SK-MEL-5 (cell line): ENCODE measurements around the gene OSCAR. TPM values are rescaled to one million over a fixed set of nuclear protein-coding genes. Genes with fewer than 3 reads are reported as not detected.

ENCODE experiments used
- DNase-seq: peaks from one replicate; pipeline ENCODE4 v3.0.0-alpha.2; 2016; ENCODE audit warnings: low read depth, low spot score
- in situ Hi-C: cut with HindIII; loops from 2 replicates; pipeline ENCODE4 v1.10.0; 2016; ENCODE audit warnings: low sequenced_read_pairs, high pct_unique_total_duplicates, low pct_unique_long_range_greater_than_20kb
- total RNA-seq: library from RNA; depleted of rRNA; stranded (reverse); fragments of >200 nt; shearing (Covaris generic); gene quantifications from 2 replicates; pipeline ENCODE4 v1.2.3, GENCODE V29; 2014

The OSCAR gene
- total RNA-seq, 1 experiment from 2014 or later: not detected

- in situ Hi-C loops: no loop called here
- DNase-seq: no peak
Measured at GRCh38 chr19:54128796-54129616, 28.4 kb upstream of the OSCAR start.

- no peak for DNase-seq
- in situ Hi-C loops: no loop called here
Measured at GRCh38 chr19:54128441-54128725, 27.8 kb upstream of the OSCAR start.

DNA sequence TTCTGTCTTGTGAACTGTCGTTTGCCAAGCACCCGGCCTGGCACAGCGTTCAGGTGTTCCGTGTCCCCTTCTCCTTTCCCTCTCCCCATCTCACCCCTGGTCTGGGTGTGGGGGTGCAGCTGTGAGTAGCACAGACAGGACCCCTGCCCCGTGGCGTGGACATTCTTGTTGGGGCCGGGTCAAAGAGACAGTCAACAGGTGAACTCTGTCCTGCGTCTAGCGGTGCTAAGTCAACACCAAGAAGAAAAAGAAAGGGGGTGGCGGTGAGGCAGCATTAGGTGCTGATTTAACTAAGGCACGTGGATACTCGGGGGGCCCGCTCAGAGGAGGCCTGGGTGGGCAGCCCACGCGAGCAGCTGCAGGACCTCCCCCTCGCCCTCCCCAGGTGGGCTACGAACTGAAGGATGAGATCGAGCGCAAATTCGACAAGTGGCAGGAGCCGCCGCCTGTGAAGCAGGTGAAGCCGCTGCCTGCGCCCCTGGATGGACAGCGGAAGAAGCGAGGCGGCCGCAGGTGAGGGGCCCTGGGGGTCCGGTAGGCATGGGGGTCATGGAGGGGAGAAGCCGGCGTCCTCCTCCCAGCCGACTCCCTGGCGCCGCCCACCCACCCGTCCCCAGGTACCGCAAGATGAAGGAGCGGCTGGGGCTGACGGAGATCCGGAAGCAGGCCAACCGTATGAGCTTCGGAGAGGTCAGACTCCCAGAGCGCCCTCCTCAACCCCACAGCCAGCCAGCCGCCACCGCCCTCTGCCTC lies 27.3 kb upstream of the OSCAR start:
- in situ Hi-C loops: no loop called here
- DNase-seq: no peak

DNA sequence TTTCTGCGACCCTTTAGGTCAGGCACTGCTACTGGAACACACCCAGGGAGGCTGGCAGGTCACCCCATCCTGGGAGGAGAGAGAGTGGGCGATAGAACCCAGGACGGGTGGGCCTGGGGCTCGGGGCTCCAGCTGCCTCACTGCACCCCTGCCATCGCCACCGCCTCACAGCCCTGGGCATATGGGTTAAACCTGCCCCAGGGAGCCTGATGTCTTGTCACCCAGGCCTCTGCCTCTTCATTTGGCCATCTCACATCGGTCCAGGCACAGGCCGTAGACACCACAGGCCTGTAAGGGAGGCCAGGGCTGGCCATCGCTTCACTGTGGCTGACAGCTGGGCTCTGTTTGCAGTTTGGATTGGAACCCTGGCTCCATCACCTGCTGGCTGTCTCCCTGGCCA lies 25.1 kb upstream of the OSCAR start:
- in situ Hi-C loops: no loop called here
- DNase-seq: no peak

GRCh38 chr19:54124393-54124792 lies 23.8 kb upstream of the OSCAR start:
- in situ Hi-C loops: no loop called here
- DNase-seq: no peak

DNA sequence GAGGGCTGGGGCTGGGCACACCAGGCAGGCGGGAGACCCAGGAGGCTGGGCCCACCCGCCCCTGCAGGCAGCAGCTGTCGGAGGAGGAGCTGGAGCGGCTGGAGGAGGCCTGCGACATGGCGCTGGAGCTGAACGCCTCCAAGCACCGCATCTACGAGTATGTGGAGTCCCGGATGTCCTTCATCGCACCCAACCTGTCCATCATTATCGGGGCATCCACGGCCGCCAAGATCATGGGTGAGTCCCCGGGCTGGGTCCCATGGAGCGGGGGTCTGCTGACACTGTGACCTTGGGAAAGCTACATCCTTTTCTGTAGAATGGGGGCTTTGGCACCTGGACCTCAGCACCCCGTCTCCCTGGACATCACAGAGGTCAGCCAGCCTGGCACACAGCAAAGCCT lies 23.1 kb upstream of the OSCAR start:
- in situ Hi-C loops: no loop called here
- no peak for DNase-seq

GRCh38 chr19:54121259-54121658 lies 20.7 kb upstream of the OSCAR start:
- no peak for DNase-seq
- in situ Hi-C loops: no loop called here

- DNase-seq: peak; percentile 98
- in situ Hi-C loops: no loop called here
Measured at GRCh38 chr19:54115109-54116063, 14.8 kb upstream of the OSCAR start, which contains the start of the genes PRPF31 and TFPT. PRPF31 (plus strand) TSS chr19:54115754; CDS start chr19:54118279, 2,525 bp downstream. TFPT (minus strand) TSS chr19:54115657; CDS start chr19:54115269, 388 bp downstream.

DNA sequence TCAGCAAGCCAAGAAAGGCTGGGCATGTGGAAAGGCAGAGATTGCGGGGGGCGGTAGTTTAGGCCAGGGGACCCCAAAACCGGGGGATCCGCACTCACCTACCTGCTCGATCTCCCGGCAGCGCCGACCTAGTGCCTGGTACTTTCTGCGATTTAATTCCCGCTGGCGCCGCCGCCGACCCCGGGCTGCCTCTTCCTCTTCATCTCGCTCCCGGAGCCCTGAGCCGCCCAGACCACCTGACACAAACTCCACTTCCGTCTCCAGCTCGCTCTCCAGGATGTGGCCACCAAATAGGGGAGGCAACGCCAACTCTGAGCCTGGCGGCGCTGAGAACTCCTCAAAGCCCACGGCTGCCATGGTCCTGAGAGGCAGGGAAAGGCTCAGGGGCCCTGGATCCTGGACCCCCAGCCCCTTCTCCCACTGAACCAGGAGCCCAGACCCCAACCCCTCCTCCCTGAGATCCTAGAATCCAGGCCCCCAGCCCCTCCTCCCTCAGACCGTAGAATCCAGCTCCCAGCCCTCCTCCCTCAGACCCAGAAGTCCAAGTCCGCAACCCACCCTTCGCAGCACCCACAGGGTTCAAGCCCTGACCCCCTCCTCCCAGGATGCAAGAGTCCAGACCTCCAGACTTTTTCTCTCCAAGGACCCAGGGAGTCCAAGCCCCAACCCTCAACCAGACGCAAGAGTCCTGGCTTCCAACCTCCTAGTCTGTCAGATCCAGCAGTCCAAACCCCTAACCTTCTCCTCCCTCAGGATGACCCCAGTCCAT lies 13.9 kb upstream of the OSCAR start:
- in situ Hi-C loops: no loop called here
- DNase-seq: peak; percentile 56

DNA sequence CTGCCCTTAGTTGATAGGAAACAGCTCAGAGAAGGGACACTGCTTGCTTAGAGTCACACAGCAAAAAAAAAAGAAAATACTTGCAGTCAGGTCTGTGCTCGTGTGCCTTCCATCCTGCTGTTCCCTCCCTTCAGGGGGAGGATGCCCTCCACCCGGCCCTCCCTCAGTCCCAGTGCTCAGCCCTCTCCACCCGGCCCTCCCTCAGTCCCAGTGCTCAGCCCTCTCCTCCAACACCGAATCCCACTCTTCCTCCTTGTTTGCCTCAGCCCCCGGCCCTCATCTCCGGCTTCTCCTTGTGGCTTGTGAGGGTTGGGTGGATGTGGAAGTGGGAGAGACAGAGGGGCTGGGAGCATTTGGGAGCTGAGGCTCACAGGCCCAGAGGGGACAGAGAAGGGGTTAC lies 9.0 kb upstream of the OSCAR start:
- in situ Hi-C loops: no loop called here
- no peak for DNase-seq

DNA sequence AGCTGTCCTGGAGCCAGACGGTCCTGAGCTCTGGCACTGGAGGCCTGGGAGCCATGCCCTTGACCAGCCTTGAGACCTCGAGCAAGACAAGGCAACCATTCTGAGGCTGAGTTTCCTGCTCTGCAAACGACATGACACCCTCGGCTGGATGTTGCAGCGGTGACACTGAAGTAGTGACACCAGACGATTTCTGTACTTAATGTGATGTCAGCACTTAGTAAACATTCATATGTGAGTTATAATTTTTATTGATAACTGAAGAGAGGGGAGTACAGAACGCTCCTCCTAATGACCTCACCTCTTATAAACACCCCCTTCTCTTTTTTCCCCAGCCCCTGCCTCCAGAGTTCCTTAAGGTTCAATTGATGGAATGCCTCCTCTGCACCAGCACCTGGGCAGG lies 7.9 kb upstream of the OSCAR start:
- no peak for DNase-seq
- in situ Hi-C loops: no loop called here

GRCh38 chr19:54107876-54108490 lies 7.4 kb upstream of the OSCAR start:
- DNase-seq: no peak
- in situ Hi-C loops: no loop called here

GRCh38 chr19:54106716-54107115 lies 6.1 kb upstream of the OSCAR start:
- in situ Hi-C loops: no loop called here
- no peak for DNase-seq

GRCh38 chr19:54105796-54106195 lies 5.2 kb upstream of the OSCAR start:
- in situ Hi-C loops: no loop called here
- no peak for DNase-seq

DNA sequence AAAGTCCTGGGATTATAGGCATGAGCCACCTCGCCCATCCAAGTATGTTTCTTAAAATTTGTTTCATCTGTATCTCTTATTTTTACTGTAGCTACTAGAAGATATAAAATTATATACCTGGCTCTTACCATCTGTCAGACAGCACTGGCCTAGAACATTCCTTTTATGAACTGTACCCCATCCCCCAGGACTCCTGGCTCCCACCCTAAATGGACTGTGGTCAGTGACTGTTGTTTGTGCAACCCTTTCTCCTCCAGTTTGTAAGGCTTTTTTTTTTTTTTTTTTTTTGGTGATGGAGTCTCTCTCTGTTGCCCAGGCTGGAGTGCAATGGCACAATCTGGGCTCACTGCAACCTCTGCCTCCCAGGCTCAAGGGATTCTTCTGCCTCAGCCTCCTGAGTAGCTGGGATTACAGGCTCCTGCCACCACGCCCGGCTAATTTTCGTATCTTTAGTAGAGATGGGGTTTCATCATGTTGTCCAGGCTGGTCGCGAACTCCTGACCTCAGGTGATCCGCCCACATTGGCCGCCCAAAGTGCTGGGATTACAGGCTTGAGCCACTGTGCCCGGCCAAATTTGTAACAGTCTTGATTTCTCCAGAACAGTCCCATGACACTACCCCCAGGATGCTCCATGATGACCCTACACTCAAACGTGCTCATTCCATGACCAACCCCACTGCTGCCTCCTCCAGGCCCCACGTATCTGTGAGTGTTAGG lies 4.6 kb upstream of the OSCAR start:
- DNase-seq: no peak
- in situ Hi-C loops: no loop called here

DNA sequence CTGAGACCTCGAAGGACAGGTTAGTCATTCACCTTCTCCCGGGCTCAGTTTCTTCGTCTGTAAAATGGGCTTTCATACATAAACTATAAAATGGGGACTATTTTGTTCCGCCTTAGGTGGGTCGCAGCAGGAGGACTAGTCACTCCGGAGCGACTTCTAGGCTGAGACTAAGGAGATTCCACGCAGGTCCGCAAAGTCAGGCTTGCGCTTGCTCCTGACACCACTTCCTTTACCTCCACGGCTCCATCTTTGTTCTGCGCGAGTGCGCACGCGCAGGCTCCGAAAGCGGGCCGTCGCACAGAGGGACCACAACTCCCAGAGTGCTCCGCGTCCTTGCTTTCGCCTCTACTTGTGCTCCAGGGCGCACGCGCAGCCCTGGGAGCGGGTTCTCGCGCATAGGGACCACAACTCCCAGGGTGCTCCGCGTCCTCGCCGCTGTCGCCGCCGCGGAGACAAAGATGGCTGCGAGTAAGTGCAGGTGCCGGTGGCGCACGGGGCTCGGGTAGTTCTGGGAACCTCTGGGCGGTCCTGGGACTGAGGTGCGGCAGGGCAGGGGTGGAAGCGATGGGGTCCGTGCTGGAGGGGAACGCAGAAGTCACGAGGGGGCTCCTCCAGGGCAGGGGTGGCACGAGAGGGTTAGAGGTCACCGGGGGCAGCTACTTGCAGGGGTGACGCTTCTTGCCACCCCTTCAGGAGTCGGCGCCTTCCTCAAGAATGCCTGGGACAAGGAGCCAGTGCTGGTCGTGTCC lies 2.0 kb upstream of the OSCAR start, which contains the start of gene NDUFA3:
Gene NDUFA3, plus strand, starts transcription at position 435 of the 749 bp plus-strand sequence. Its CDS starts 24 bp downstream, at position 459.
- peak; percentile 98 for DNase-seq
- in situ Hi-C loops: no loop called here
